Hematopoietic multipotent progenitor cell treated with erythropoietin and hydrocortisone succinate and interleukin-3 and kit ligand, for 6 days (in vitro differentiated cells): ENCODE measurements around the gene SS18.

Experiments
- DNase-seq: peaks from one replicate; pipeline ENCODE4 v3.0.0-alpha.2; 2015

The SS18 gene

GRCh38 chr18:25992566-25992965 is 97.8 kb downstream of the SS18 start:
- no peak for DNase-seq

- DNase-seq = peak; percentile 91
Observed at GRCh38 chr18:25990473-25990872, 99.9 kb downstream of the SS18 start.

- no peak for DNase-seq
Observed at GRCh38 chr18:25985707-25986394, 104.6 kb downstream of the SS18 start.

- no peak for DNase-seq
Observed at GRCh38 chr18:25983730-25984129, 106.7 kb downstream of the SS18 start.

- no peak for DNase-seq
Observed at GRCh38 chr18:25982961-25983360, 107.5 kb downstream of the SS18 start.

- DNase-seq = no peak
Observed at GRCh38 chr18:25982153-25982552, 108.3 kb downstream of the SS18 start.

GRCh38 chr18:25979369-25980040 is 110.9 kb downstream of the SS18 start:
- DNase-seq = no peak

GRCh38 chr18:25976554-25976953 is 113.9 kb downstream of the SS18 start:
- DNase-seq = no peak

- peak; percentile 95 for DNase-seq
Observed at GRCh38 chr18:25974630-25975077, 115.8 kb downstream of the SS18 start.
